BJ (cell line): ENCODE measurements around the gene GOLGA5. TPM values are rescaled to one million over a fixed set of nuclear protein-coding genes. Genes with fewer than 3 reads are reported as not detected.

Source experiments
- CTCF ChIA-PET: fragments of 350-600 bp; formaldehyde crosslinking; extraction: SDS; loops from one replicate; lab custom pipeline; 2021; ENCODE audit warnings: antibody characterized with exemption, inconsistent platforms; lab: Yijun Ruan, JAX
- POLR2A ChIA-PET: fragments of 300-600 bp; sonication (Branson Sonifier 250); formaldehyde crosslinking; extraction: SDS; loops from one replicate; lab custom pipeline; 2021; ENCODE audit warnings: antibody characterized with exemption; lab: Charles Lee
- DNase-seq: peaks from one replicate; pipeline ENCODE4 v3.0.0-alpha.2; 2011; ENCODE audit warnings: low read depth
- H3K27me3 ChIP-seq: 2 replicates; pipeline ENCODE4 v1.6.0; 2011; ENCODE audit warnings: low read length; ENCODE audit not compliant: control insufficient read depth, insufficient read depth
- H3K36me3 ChIP-seq: 2 replicates; pipeline ENCODE4 v1.5.1; 2011; ENCODE audit warnings: low read length; ENCODE audit not compliant: control insufficient read depth, insufficient read depth
- H3K4me3 ChIP-seq: 2 replicates; pipeline ENCODE4 v1.5.1; 2011; ENCODE audit warnings: low read depth, mild to moderate bottlenecking, control low read depth, low read length
- polyA plus RNA-seq: library from polyadenylated mRNA; depleted of rRNA; stranded (reverse); fragments of >200 nt; gene quantifications from 2 replicates; pipeline ENCODE4 v1.2.3, GENCODE V29; 2011
- TF ChIP-seq, protein P1 (sequence below): IDR thresholded peaks from 2 replicates; pipeline ENCODE4 v1.5.1; 2011; ENCODE audit warnings: low read depth, mild to moderate bottlenecking, control low read depth, inconsistent platforms, low read length, moderate library complexity; ENCODE audit not compliant: insufficient read depth

The GOLGA5 gene
- polyA plus RNA-seq, 1 experiment, result 29.7 TPM

DNA sequence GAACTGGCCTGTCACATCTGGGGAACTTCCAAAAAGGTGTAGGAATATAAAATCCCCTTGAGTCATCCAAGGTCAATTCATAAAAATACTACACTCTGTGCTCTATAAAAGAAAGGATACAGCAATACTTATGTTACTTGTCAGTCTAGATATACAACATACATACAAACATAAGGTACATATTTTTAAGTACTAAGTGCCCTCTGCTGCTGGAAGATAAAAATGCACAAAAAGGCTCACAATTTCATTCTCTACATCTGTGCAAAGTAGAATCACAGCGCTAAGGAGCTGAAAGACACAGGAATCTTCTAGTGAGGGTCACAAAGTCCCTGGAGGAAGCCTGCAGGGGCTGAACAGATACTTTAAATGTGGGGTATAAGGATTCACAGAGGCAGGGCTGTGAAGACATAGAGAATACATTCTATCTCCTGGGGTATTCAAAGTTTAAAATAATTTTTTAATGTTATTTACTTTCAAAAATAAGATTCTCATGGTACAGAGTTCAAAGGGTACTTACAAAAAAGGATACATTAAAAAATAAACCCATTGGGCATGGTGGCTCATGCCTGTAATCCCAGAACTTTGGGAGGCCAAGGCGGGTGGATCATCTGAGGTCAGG, 10.2 kb upstream of the GOLGA5 start:
- CTCF ChIA-PET, result interaction anchor here (0.6 to 6.3 kb wide), 16 partner anchors 9 to 656 kb away, joined by 3 to 67 read pairs (median 4); partner anchors contain the start of genes GOLGA5 and LGMN
- Histone ChIP-seq H3K27me3 (no peaks in the 10 kb centered on the region), H3K36me3 (no peaks in the 10 kb centered on the region), H3K4me3 (no peak overlapping the region)
- TF ChIP-seq, protein P1, sequence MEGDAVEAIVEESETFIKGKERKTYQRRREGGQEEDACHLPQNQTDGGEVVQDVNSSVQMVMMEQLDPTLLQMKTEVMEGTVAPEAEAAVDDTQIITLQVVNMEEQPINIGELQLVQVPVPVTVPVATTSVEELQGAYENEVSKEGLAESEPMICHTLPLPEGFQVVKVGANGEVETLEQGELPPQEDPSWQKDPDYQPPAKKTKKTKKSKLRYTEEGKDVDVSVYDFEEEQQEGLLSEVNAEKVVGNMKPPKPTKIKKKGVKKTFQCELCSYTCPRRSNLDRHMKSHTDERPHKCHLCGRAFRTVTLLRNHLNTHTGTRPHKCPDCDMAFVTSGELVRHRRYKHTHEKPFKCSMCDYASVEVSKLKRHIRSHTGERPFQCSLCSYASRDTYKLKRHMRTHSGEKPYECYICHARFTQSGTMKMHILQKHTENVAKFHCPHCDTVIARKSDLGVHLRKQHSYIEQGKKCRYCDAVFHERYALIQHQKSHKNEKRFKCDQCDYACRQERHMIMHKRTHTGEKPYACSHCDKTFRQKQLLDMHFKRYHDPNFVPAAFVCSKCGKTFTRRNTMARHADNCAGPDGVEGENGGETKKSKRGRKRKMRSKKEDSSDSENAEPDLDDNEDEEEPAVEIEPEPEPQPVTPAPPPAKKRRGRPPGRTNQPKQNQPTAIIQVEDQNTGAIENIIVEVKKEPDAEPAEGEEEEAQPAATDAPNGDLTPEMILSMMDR, result peak; percentile 60
- DNase-seq, result no peak
- POLR2A ChIA-PET, result no interaction called here

DNA sequence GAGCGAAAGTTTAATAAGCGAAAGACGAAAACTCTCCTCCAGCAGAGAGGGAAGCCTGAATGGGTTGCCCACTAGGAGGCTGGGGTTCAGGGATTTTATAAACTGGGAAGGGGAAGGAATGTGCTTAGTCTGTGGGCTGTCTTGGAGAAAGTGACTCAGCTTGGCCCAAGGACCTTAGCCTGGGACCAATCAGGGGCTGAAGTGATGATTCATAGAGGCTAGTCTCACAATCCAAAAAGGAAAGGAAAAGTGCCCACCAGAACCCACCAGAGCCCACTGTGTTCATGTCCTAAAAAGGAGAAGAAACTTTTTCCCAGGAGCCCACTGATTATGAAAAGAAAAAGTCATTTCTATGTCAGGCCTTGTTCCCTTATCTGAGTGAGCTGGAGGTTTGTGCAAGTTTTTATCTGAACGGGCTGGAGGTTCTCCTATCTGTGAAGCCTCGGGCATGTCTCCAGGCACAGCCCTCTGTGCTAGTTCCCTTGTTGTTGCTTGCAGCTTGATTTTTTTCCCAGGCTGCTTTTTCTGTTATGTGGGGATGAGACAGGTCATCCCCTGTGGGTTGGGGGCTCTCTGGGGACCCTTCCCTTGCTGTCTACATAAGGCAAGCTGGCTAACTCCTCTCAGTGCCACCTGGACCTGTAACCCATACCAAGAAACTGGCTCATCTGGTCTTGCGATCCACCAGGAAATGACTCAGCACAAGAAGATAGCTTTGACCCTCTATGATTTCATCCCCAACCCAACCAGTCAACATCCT, 8.3 kb upstream of the GOLGA5 start:
- H3K4me3 ChIP-seq, result no peak overlapping the region
- CTCF ChIA-PET, result interaction anchor here (0.8 to 6.3 kb wide), 9 partner anchors 14 to 651 kb away, joined by 3 to 67 read pairs (median 5); no protein-coding TSS in a partner anchor

DNA sequence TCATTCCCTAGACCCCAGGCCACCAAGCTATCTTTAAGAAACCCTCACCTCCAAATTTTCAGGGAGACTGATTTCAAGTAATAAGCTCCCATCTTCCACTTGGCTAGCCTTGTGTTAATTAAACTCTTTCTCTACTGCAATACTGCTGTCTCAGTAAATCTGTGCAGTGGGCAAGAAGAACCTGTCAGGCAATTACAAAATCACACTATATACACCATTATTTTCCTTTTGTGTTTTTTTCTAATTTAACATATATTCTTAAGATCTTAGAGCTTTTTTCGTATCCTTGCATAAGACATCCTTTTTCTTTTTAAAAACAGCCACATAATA, 7.7 kb upstream of the GOLGA5 start:
- Histone ChIP-seq H3K27me3 (no peaks in the 10 kb centered on the region), H3K36me3 (no peaks in the 10 kb centered on the region), H3K4me3 (no peak overlapping the region)
- TF ChIP-seq, protein P1, result no peak
- no peak for DNase-seq
- ChIA-PET CTCF (interaction anchor here (0.8 to 6.3 kb wide), 7 partner anchors 15 to 652 kb away, joined by 4 to 67 read pairs (median 15); no protein-coding TSS in a partner anchor), POLR2A (no interaction called here)

More for the DNA sequence above, 8.3 kb upstream of the GOLGA5 start:
- Histone ChIP-seq H3K36me3 (no peaks in the 10 kb centered on the region), H3K27me3 (no peaks in the 10 kb centered on the region)
- TF ChIP-seq, protein P1, result peak; percentile 39
- DNase-seq, result no peak
- POLR2A ChIA-PET, result no interaction called here

DNA sequence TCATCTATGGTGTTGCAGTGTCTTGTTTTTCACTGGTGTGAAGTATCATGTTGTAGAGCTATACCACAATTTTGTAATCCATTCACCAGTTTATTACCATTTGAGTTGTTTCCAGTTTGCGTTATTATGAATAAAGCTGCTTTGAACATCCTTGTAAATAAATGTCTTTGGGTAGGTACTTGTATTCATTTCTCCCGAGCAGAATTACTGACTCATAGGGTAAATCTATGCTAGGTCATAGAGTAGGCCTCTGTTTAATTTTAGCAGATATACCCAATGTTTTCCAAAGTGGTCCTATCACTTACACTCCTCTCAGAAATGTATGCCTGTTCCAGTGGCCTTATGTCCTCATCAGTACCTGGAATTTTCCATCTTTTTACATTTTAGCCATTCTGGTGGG, 6.6 kb upstream of the GOLGA5 start:
- CTCF ChIA-PET, result interaction anchor here (0.8 to 6.3 kb wide), 3 partner anchors 75 to 101 kb away, joined by 3 to 67 read pairs (median 67); no protein-coding TSS in a partner anchor

More for the DNA sequence above, 6.6 kb upstream of the GOLGA5 start:
- Histone ChIP-seq H3K4me3 (no peak overlapping the region), H3K27me3 (no peaks in the 10 kb centered on the region), H3K36me3 (no peaks in the 10 kb centered on the region)
- POLR2A ChIA-PET, result no interaction called here
- DNase-seq, result no peak
- TF ChIP-seq, protein P1, result no peak
